Measurements from ENCODE around the gene AGBL5.

The AGBL5 gene

GRCh38 chr2:27050281-27050995, 1.0 kb upstream of the AGBL5 start:
- peak; percentile 37 for TF ChIP-seq CTCF (IDR thresholded peaks at IDR 0.05; ENCODE audit: low read length, missing control alignments)
- peak; percentile 95 for DNase-seq (ENCODE audit: low read depth)
- peak overlapping the region; percentile 71 for H3K4me3 ChIP-seq (replicated peaks; ENCODE audit: low read depth, low read length)

- peak overlapping the region; percentile 71 for H3K4me3 ChIP-seq (replicated peaks; ENCODE audit: low read depth, low read length)
- no peak for DNase-seq (ENCODE audit: low read depth)
These were observed 606 bp downstream of the AGBL5 start for GRCh38 chr2:27051902-27052645.

GRCh38 chr2:27053321-27053720, 1.9 kb downstream of the AGBL5 start:
- no peak for DNase-seq (ENCODE audit: low read depth)
- no peak overlapping the region for H3K4me3 ChIP-seq (replicated peaks; ENCODE audit: low read depth, low read length)
- no peak for TF ChIP-seq CTCF (IDR thresholded peaks at IDR 0.05; ENCODE audit: low read length, missing control alignments)

More at GRCh38 chr2:27051902-27052645, 606 bp downstream of the AGBL5 start:
- TF ChIP-seq CTCF (IDR thresholded peaks at IDR 0.05; ENCODE audit: low read length, missing control alignments) = no peak

GRCh38 chr2:27053776-27054175, 2.3 kb downstream of the AGBL5 start:
- TF ChIP-seq CTCF (IDR thresholded peaks at IDR 0.05; ENCODE audit: low read length, missing control alignments) = no peak
- no peak overlapping the region for H3K4me3 ChIP-seq (replicated peaks; ENCODE audit: low read depth, low read length)
- DNase-seq (ENCODE audit: low read depth) = no peak

GRCh38 chr2:27054721-27055120, 3.3 kb downstream of the AGBL5 start:
- DNase-seq (ENCODE audit: low read depth) = no peak
- TF ChIP-seq CTCF (IDR thresholded peaks at IDR 0.05; ENCODE audit: low read length, missing control alignments) = no peak
- no peak overlapping the region for H3K4me3 ChIP-seq (replicated peaks; ENCODE audit: low read depth, low read length)

GRCh38 chr2:27057184-27057583, 5.7 kb downstream of the AGBL5 start:
- TF ChIP-seq CTCF (IDR thresholded peaks at IDR 0.05; ENCODE audit: low read length, missing control alignments) = no peak
- no peak overlapping the region for H3K4me3 ChIP-seq (replicated peaks; ENCODE audit: low read depth, low read length)
- DNase-seq (ENCODE audit: low read depth) = no peak
